ENCODE results near the gene NCL.
"Not testable (repeated sequence)": the region's sequence is repeated elsewhere in the genome, so short reads cannot be mapped to it uniquely, and the experiment has no call there.

The NCL gene

GRCh38 chr2:231405601-231406367 is 58.5 kb downstream of the NCL start:
- peak; percentile 26 for DNase-seq (ENCODE audit: low read depth)

GRCh38 chr2:231404183-231404578 is 60.1 kb downstream of the NCL start:
- DNase-seq (ENCODE audit: low read depth), result not testable (repeated sequence)
